Left cardiac atrium (tissue), 4 donors: Measurements from ENCODE around the gene PUM1. TPM values are rescaled to one million over a fixed set of nuclear protein-coding genes. Genes with fewer than 3 reads are reported as not detected.
"Not testable (repeated sequence)": the region's sequence is repeated elsewhere in the genome, so short reads cannot be mapped to it uniquely, and the experiment has no call there.

Experiments used
- ATAC-seq, 2 donors: fragments of 200-7000 bp; cut with Tn5 transposase; one replicate each; pipeline ENCODE4 v1.9.1; 2020; ENCODE audit warnings: mild to moderate bottlenecking in 2 of 2, moderate library complexity in 2 of 2
- DNase-seq: peaks from one replicate; pipeline ENCODE4 v3.0.0-alpha.2; 2020
- intact Hi-C, 2 donors: fragments of 100-400 bp; cut with DNase I; formaldehyde crosslinking; loops; one replicate each; pipeline versions ENCODE4 v1.14.1 to v1.15.1; 2022 to 2023
- total RNA-seq, 2 donors: library from RNA; stranded (reverse); fragmentation: NEBNext Ultra II Directional; extraction: Animal tissue kit (Norgen Biotek cat#: 25700); gene quantifications; one replicate each; pipeline ENCODE4 v1.2.1, GENCODE V29; 2021
- donor health status: DM: no; HTN: yes; CAD: no.
- donor health status: DM: no; HTN: yes; CAD: no; lungs with severe emphysema.
- donor health status: DM: yes; HTN: yes; CAD: no.
- donor health status: Dilated cardiomyopathy.

PUM1 gene
- total RNA-seq, 2 donors from 2014 or later: 71.3 to 75.1 TPM

DNA sequence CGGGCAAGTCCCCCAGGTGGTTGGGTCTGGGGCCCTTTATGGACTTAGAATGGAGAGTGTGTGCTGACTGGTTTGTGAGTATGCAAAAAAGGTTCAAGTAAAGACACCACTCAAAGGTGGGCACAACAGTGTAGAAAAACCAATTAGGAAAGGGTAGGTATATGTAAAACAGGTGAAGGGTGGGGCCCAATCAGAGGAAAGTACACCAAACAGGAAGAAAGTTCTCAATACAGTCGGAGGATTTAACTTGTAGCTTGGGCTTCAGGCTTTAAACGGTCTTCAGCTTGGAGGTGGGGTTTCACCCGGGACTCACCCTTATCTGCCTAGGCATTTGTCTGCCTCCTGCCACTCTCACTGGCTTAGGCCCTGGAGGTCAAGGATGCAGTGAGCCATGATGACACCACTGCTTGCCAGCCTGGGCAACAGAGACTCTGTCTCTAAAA, 6.8 kb upstream of the PUM1 start:
- no peak for ATAC-seq
- DNase-seq: no peak
- intact Hi-C loops: no loop called here

DNA sequence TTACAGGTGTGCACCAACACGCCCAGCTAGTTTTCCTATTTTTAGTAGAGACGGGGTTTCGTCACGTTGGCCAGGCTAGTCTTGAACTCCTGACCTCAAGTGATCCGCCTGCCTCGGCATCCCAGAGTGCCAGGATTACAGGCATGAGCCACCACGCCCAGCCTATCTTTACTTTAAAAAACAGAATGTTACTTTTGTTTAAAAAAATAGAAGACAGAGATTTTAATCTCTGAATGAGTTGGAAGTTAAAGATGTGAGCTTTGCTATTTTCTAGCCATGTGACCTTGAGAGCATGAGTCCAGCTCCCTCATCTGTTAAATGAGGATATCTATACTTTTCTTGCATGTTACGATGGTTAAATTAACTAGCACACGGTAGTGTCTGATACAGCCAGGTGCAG, 3.9 kb upstream of the PUM1 start:
- ATAC-seq: no peak
- DNase-seq: no peak
- intact Hi-C loops: loop anchor here in 1 of 2 donors (10.0 kb wide), 1 partner anchor 75 kb away; no protein-coding TSS in a partner anchor

DNA sequence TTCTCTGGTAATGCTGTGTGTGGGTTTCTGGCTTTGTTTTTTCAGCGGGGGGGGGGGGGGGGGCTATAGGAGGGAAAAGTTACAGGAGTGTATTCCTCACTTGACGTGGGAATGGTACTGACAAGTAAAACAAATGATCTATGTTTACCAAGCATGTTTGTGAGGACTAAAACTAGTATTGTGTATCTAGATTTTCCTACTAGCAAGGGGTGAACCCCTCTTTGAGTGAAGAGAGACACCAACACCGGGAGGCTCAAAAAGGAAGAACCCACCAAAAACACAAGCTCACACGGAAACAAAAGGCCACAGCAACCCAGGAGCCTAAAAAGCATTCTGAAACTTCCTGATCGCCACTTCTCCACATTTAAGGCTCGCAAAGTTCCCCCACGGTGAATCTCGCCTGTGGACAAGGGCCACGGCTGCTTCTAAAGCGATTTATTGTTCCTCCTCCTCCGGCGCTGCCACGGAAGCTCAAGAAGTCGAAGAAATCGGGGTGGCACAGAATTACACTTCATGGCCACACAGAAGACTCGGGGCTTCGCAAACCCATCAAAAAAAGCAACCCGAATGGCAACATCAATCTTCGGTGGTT, 703 bp downstream of the PUM1 start:
- intact Hi-C loops: loop anchor here in 1 of 2 donors (10.0 kb wide), 1 partner anchor 70 kb away; no protein-coding TSS in a partner anchor
- DNase-seq: peak; percentile 24
- peak; percentile 4 to 5 for ATAC-seq

DNA sequence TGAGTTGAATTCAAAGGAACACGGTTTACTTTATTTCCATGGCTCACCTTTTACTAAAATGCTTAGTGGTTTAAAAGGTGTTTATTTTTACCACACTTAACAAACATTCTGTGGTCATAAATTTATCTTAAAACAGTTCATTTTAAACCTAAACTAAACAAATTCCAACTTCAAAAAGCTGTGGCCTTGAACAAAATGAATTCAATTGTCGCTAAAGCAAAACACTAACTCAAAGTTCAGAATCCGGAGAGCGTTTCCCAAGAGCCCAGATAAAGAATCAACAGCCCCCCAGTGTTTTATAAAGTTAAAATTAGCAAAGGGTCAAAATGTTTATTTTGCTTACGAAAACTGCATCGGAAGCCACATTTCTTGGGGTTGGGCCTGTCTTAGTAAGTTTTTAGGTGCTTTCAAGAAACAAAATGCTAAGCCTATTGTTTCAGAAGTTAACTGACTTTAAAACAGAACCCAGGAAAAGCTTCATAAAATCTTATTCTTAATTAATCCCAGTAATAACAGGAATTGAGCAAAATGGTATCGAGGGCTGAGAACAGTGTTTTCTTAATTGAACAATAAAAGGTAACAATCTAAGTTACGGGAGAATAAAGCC, 1.3 kb downstream of the PUM1 start:
- intact Hi-C loops: loop anchor here in 1 of 2 donors (10.0 kb wide), 1 partner anchor 69 kb away; no protein-coding TSS in a partner anchor
- no peak for DNase-seq
- no peak for ATAC-seq

DNA sequence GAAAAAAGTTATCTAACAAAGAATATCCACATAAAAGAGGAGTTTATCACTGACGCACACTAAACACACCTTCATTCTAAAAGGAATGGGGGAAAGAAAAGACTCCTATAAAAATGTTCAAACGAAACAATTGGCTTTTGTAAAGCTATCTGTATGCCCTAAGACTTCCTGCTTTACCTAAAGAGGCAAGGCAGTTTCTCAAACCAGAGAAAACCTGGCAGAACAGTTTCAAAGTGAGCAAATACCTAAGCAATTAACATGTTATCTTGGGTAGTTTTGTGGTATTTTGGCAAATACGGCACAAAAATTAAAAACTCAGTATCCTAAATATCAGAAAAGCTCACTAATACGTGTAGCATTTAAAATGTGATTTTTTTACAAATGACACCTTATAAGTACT, 1.9 kb downstream of the PUM1 start:
- ATAC-seq (no peak), DNase-seq (no peak)
- intact Hi-C loops: loop anchor here in 1 of 2 donors (10.0 kb wide), 1 partner anchor 69 kb away; no protein-coding TSS in a partner anchor

DNA sequence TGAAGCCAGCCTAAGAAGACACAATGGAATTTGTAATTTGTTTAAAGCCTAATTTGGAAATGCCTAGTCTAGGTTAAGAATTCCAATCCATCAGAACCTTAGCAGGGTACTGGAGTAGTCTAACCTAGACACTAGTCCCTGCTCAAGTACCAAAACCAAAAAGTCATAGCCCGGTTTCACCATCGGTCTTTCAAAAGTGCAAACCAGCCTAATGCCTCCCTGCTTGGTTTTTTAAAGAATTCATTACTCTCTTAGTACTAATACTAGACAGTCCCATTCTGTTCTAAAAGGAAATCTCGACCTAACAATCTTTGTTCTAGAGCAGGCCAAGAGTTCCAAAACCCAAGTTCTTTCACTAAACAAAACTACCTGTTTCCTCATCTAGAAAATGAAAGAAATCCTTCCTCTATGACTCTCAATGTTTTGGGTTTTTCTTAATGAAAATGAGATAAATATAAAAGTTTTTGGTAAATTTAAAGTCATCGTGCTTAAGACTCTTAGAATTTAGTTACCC, 2.6 kb downstream of the PUM1 start:
- no peak for DNase-seq
- intact Hi-C loops: loop anchor here in 1 of 2 donors (10.0 kb wide), 1 partner anchor 68 kb away; no protein-coding TSS in a partner anchor
- ATAC-seq: no peak

DNA sequence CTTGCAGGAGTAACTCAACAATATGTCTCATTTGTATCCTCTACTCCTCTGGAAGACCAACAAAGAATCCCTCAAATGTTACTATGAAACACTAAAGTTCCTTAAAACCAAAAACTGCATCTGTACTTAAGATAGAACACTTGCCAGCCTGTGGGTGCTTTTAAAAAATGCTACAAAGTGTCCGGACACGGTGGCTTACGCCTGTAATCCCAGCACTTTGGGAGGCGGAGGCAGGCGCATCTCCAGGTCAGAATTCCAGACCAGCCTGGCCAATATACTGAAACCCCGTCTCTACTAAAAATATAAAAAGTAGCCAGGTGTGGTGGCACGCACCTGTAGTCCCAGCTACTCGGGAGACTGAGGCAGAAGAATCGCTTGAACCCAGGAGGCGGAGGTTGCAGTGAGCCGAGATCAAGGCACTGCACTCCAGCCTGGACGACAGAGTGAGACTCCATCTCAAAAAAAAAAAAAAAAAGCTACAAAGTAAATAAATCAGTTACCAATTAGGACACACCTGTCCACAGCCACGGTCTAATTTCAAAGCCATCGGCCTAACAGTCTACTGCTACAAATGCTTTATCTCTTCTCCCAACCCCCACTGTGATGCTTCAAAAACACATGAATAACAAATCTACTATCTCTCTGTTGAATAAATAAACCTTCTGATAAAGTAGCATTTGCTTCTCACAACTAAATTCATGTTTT, 3.2 kb downstream of the PUM1 start:
- DNase-seq, ATAC-seq: not testable (repeated sequence)
- intact Hi-C loops: loop anchor here in 1 of 2 donors (10.0 kb wide), 1 partner anchor 68 kb away; no protein-coding TSS in a partner anchor

DNA sequence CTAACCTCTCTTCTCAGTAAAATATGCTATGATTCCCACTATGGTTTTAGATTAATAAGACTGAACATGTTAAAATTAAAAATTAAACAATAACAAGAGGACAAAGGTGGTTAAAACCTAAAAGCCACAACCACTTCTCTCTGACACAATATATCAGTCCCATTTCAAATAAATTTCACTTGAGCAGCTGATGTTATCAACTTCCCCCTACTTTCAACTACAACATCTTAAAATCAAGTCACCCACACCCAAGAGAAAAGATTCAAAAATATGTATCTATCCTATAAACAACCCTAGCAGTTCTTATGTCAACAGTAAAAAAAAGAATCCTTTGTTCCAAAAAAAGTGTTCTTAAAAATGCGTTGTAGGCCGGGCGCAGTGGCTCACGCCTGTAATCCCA, 7.5 kb downstream of the PUM1 start:
- DNase-seq (no peak), ATAC-seq (no peak)
- intact Hi-C loops: no loop called here

DNA sequence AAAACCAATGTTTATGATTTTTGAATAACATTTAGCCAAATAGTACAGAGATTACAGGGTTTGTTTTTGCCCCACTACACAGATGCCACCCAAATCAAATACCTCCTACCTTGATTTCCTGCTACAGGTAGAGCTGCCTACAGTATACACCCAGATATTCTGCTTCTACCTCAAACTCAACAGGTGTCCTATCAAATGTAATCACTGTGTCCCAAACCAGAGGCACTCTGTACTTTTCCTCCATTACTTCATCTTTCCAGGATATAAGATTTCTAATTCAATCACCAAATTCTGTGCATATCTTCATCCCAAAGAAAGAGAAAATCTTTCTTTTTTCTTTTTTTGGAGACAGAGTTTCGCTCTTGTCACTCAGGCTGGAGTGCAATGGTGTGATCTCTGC, 9.6 kb downstream of the PUM1 start:
- ATAC-seq (no peak), DNase-seq (no peak)
- intact Hi-C loops: no loop called here

DNA sequence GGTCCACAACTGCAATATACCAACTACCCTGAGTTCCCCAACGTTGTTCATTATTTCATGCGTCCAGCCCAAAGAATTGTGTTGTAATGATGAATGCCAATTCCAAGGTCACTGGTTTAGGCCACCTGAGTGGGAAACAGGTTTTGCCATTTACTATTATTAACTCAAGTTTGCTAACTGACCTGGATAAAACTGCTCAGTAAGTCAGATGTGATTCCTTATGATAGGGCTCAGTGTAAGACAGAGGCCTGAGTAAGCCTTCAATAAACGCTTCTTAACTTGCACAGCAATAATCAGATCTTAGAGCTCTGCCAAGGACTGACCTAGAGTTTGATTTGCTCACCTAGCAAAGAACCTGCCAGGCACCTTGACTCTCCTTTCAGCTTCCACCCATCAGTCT, 10.0 kb downstream of the PUM1 start:
- ATAC-seq (no peak), DNase-seq (no peak)
- intact Hi-C loops: no loop called here

DNA sequence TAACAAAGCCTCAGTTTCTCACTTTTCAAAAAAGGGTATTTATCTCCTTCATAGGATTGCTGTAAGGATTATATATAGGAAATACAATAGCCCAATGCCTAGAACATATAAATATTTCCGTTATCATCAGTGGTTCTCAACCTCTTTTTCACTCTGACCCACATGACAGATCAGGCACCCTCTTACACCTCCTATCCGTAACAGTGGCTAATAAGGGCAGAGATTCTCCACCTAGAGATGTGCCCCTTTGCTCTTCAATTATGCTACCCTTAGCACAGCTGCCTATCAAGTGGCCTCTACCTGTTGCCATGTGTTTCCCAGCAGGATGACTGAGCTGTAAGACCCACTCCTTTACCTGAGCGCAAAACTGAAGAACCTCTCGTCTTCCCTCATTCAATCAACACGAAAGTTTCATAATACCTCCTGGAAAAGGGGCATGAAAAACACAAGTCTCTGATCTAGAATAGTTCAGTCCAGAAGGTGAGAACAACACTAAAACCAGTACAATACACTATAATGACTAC, 10.5 kb downstream of the PUM1 start:
- no peak for ATAC-seq
- no peak for DNase-seq
- intact Hi-C loops: no loop called here

DNA sequence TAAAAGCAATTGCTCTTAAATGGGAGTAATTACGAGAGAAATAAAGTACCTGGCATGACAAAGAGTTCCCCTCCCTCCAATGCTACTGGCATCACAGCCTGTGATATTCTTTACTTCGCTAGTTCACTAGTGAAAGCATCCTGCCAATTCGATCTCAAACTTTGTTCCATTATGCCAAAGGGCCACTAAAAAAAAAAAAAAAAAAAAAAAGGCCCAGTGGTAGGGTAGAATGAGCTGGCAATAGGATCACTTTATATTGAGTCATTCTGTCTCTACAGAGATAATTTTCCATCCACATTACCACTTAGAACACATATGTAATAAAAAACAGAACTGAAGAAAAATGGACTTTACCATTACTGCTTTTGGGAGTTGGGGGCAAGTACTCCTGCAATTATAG, 11.2 kb downstream of the PUM1 start:
- intact Hi-C loops: no loop called here
- peak in 1 of 2 donors; percentile 33 for ATAC-seq
- DNase-seq: no peak

DNA sequence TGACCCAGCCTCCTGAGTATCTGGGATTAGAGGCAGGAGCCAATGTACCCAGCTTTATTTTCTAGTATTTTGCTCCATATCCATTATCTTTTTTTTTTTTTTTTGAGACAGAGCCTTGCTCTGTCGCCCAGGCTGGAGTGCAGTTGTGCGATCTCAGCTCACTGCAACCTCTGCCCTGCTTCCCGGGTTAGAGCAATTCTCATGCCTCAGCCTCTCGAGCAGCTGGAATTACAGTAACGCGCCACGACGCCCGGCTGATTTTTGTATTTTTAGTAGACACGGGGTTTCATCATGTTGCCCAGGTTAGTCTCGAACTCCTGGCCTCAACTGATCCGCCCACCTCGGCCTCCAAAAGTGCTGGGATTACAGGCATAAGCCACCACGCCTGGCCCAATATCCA, 12.9 kb downstream of the PUM1 start:
- DNase-seq, intact Hi-C loops: not testable (repeated sequence)
- ATAC-seq: peak in 1 of 2 donors; percentile 13

DNA sequence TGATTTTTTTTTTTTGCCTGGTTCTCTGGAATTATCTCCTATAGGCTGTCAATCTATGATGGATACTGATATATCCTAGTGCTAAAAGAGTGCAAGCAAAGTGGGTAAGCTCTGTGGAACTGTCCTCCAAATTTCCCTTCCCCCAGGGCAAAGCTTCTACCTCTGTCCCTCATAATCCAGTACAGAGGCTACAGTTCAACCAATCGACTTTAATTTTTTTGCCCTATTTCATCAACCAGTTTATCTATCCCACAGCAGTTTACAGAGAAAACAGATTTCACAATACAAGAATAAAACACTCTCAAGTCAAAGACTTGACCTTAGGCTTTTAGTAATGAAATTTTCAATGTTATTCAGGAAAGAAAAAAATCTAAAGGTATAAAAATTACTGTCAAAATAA, 13.9 kb downstream of the PUM1 start:
- ATAC-seq (peak in 1 of 2 donors; percentile 59), DNase-seq (no peak)
- intact Hi-C loops: no loop called here

DNA sequence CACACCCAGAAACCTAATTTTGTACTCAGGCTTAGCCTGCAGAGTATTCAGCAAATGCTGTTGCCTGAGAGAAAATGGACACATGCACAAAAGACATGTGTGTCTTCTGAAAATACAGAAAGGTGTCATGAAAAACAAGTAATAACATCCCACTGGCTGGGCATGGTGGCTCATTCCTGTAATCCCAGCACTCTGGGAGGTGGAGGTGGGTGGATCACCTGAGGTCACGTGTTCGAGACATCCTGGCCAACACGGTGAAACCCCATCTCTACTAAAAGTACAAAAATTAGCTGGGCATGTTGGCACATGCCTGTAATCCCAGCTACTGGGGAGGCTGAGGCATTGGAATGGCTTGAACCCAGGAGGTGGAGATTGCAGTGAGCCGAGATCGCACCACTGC, 18.0 kb downstream of the PUM1 start:
- DNase-seq, intact Hi-C loops, ATAC-seq: not testable (repeated sequence)

DNA sequence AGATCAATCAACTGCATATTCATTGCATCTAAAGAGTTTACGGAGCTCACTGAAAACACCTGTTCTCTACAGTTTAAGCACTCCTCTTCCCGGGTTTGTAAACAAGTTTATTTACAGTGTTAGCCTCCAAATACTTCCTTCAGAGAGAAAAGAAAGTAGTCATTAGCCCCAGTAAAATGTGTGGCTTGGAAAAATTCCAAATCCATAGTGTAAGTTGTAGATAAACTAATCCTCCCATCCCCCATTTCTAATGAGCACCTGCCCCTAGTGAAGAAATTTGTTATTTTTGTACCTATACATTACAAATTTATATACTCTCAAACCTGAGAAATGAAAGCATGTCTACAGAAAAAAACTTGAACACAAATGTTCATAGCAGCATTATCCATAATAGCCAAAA, 21.9 kb downstream of the PUM1 start:
- DNase-seq (no peak), ATAC-seq (no peak)
- intact Hi-C loops: no loop called here

DNA sequence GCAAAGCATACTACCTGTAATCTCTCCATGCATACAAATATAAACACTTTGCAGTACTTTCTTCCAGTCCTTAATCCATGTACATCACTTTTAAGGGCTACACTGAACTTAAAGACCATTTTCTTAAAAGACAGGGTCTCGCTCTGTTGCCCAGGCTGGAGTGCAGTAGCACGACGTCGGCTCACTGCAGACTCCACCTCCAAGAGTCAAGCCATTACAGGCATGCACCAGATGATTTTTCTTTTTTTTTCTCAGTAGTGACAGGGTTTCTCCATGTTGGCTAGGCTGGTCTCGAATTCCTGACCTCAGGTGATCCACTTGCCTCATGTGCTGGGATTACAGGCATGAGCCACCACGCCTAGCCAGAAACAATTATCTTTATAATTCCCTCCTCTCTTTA, 22.9 kb downstream of the PUM1 start:
- intact Hi-C loops: no loop called here
- ATAC-seq: no peak
- no peak for DNase-seq

DNA sequence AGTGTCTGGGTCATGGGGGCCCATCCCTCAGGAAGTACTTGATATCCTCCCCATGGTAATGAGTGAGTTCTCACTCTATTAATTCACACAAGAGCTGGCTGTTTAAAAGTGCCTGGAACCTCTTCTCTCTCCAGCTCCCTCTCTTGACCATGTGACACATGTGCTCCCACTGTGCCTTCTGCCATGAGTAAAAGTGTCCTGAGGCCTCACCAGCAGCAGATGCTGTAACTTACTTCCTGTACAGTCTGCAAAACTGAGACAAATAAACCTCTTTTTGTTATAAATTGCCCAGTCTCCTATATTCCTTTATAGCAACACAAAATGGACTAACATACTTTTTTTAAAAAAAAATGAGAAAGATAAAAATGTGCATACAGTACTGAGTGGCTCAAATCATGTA, 24.0 kb downstream of the PUM1 start:
- ATAC-seq (no peak), DNase-seq (no peak)
- intact Hi-C loops: no loop called here

DNA sequence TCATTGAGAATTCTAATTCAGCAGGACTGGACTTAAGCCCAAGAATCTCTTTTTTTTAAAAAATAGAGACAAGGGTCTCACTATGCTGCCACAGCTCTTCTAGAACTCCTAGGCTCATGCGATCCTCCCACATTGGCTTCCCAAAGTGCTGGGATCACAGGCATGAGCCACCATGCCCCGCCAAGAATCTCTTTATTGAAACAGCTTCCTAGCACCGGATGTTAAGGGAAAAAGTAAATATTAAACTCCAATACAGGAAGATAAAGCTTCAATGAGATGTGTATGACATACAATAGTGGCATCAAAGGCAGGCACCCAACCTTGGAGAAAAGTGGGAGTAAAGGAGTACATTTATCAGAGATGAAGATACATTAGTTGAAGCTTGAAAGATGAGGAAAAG, 25.5 kb downstream of the PUM1 start:
- intact Hi-C loops: no loop called here
- ATAC-seq: no peak
- DNase-seq: no peak

DNA sequence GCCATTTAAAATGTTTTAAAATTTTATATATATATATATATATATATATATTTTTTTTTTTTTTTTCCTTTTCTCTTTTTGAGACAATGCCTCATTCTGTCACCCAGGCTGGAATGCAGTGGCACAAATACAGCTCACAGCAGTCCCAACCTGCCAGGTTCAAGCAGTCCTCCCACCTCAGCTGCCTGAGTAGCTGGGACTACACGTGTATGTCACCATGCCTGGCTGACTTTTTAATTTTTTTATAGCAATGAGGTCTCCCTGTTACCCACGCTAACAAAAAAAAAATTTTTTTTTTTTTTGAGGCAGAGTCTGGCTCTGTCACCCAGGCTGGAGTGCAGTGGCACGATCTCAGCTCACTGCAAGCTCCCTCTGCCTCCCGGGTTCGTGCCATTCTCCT, 26.6 kb downstream of the PUM1 start:
- ATAC-seq, intact Hi-C loops, DNase-seq: not testable (repeated sequence)
